Embryonic facial prominence (tissue), 1 donor: Measurements from ENCODE around the gene NFATC1.

Source experiments
- DNase-seq: peaks from one replicate; pipeline ENCODE4 v3.0.0-alpha.2; 2016; ENCODE audit errors: extremely low spot score

NFATC1 gene

DNA sequence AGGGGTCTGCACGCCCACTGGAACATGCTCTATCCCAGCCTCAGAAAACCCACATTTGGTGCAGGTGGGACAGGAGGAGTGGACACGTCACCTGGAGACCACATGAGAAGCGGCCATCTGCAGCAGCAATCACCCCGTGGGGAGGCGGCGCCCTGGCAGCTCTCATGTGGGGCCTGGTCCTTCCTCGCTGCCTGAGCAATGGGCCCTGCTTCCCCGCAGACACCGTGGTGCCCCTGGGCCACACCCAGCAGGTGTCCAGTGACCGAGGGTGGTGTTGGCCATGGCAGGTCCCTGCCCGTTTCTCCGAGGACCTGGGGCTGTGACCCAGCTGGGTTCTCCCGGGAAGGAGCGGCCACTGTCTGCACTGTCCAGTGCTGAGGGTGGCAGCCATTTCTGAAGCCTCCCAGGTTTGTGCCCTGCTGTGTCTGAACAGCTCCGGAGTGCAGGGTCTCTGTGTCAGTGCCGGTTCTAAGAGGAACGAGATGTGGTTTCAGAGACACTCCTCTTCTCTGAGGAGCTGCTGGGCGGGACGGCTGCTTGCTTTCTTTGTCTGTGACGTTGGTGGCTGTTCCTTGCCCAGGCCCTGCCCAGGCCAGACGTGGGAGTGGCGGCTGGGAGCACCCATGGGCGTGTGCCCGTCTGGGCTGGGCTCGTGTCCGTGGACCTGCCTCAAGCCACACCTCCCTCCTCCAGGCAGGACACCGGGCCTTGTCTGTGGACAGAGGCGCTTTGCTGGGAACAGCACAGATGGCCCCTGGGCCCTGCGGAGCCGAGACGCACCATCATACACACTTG lies 44.8 kb downstream of the NFATC1 start:
- no peak for DNase-seq

DNA sequence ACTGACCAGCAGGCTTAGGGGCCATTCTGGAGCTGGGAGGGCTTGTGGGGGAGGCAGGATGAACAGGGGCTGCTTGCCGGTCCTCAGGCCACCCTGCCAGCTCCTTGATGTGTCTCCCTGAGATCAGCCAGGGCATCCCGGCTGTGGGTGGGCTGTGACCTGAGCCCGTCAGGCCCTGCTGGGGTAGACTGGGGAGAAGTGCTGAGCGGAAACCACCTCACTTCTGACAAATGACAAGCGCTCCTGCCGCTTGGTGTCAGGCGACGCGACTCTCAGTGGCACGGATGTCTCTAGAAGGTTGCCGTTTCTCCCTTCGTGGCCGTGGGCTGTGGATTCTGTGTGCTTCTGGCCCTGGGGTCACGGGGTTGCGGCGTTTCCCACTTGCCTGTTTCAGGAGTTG lies 45.7 kb downstream of the NFATC1 start:
- no peak for DNase-seq

DNA sequence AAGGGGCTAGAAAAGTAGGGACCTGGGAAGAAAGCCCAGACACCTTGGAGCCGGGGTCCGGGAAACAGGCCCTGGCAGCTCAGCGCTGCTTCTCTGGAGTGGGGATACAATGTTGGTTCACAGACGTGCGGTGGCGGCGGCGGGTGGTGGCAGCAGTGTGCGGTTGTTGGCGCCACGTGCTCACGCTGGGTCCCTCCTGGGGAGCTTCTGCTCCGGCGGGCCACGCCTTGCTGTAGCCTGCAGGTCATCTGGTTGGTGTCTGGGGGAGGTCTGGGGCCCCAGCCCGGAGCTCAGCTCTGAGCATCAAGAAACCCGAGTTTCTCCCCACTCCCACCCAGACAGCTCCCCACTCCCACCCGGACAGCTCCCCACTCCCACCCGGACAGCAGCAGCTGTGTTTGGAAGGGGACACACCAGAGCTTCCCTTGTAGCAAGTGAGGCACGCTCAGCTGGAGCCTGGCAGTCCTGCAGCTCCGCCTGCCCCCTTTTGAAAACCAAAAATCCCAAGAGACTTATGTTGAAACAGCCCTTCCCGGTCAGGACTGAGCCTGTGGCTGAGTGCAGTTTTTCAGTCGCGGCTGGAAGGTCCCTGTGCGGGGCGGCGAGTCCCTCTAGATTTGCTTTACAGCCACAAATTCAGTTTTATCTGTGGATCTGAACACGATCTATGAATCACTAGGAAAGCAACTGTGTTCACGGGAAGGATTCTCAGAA lies 46.9 kb downstream of the NFATC1 start:
- no peak for DNase-seq

DNA sequence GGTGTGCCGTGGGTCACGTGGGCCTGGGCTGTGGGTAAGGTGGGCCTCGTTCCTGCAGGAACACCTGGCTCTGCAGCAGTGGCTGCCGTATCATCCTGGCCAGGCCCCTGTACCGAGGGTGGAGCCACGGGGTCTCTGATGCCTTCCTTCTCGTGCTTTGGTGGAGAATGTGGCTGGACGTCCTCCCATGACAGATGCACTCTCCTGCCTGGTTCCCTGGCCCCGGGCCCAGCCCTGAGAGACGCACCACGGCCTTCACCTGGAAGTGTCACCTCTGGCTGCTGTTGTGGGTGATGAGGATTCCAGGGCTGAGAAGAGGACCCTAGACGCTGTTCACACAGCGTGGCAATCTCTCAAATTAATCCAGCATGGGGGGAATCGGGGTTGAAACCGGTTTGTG lies 49.5 kb downstream of the NFATC1 start:
- no peak for DNase-seq

DNA sequence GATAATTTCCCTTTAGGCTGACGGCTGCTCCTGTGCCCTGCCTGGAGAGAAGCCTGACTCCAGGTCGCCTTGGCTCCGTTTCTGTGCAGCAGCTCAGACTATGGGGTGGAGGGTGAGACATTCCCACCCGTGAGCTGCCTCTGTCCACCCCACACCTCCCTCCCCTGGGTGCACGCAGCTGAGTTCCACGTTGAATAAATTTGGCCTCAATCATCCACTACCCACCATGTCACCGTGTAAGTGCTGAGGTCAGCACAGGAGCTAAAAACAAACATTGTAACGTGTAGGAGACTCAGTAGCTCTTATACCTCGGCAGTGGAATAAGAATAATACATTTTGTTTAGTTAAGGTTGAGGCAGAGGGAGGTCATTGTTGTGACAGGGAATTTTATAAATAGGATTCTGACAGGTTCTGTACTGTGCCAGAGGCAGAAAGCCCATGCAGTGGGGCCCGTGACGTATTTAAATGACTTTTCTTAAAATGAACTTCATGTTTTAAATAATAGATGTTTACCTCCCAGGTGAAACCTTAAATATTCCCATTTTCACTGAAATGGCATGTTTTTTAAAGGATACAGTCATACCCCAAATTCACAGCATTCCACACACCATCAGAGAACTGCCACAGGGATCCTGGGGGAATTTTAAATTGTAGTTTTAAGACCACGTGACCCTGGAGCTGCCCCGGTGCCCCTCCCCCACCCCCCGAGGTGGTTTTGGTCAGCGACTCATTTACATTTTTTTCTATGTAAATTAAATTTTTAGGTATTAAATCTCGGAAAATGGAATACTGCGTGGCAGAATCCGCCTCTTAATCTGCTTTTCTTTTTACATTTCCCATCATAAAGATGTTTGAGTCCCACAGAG lies 50.2 kb downstream of the NFATC1 start:
- no peak for DNase-seq

DNA sequence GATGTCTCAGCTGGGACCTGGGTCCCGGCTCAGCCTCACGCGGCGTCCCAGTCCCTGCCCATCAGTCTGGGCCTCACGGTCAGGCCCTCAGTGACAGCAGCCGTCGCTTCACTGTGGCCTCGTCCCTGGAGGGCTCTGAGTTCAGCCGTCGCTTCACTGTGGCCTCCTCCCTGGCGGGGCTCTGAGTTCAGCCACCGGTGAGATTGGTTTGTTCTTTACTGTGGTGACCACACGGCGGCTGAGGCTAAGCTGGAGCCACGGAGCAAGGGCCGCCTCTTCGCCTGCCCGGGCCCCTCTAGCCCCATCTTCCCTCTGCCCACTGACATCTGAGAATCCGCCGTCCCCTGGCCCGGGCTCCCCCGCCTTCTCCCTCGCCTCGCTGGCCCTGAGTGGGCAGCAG lies 51.2 kb downstream of the NFATC1 start:
- DNase-seq, result no peak

DNA sequence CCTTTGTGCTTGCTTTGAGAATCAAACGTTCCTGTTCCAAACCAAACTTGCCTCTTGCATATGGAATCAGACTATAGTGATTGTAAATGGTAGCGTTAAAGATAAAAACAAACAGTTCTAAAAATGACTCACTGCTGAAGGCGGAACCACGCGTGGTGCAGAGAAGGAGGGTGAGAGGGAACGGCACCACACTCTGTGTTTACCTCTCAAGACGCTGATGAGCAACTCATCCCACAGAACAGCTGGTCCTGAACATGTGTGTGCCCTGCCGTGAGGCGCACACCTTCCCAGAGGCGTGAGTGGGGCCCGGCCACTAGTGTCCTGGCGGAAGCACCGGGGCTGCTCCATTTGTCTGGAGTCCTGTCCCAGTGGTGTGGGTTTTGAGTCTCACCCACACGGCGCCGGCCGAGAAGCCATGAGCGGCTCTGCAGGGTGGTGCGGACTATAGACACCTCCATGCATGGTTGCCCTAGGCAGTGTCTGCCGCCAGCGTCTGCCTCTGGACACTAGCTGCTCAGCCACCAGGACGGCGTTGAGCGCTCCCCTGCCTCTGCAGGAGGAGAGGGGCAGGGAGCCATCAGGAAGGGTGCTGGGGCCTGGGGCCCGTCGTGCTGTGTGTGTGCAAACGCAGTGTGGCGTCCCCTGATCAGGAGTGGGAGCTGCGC lies 52.1 kb downstream of the NFATC1 start:
- no peak for DNase-seq

DNA sequence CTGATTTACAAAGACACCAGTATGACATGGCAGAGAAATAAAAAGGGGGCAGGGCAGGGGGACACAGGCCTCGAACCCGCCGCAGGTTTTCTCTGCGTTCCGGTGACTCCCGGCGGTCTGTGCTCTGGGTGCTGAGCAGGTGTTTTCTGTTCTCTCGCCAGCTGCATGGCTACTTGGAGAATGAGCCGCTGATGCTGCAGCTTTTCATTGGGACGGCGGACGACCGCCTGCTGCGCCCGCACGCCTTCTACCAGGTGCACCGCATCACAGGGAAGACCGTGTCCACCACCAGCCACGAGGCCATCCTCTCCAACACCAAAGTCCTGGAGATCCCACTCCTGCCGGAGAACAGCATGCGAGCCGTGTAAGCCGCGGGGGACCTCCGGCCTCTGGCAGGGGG lies 52.9 kb downstream of the NFATC1 start:
- no peak for DNase-seq

DNA sequence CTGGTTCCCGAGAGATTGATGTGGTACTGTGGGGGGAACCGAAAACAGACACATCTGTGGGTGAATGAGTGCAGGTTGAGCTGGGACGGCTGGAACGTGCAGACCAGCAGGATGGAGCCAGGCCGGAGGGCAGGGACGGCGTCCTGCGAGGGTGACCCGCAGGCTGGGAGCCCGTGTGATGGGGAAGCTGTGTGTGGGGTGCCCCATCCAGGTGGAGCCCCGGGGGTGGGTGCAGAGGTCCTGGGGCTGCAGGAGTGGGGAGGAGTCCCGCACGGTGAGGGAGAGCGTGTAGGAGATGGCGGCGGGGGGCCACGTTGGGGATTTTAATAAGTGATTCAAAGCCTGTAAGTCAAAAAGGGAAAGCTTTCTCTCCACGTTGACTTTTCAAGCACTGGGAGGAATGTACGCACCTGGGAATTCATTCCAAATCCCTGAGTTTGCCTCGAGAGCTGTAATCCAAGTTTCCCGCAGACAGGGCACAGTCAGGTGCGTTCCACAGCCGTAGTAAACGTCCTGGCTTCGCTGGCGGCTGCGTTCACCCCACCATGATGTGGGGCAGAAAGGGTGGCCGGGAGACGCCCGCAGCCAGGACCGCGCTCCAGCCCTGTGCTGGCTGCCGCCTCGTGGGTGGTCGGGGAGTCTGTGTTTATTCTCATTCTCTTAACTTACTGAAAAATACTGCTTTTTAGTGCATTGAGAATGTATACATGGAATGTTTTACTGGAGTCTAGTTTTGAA lies 54.0 kb downstream of the NFATC1 start:
- DNase-seq, result no peak

DNA sequence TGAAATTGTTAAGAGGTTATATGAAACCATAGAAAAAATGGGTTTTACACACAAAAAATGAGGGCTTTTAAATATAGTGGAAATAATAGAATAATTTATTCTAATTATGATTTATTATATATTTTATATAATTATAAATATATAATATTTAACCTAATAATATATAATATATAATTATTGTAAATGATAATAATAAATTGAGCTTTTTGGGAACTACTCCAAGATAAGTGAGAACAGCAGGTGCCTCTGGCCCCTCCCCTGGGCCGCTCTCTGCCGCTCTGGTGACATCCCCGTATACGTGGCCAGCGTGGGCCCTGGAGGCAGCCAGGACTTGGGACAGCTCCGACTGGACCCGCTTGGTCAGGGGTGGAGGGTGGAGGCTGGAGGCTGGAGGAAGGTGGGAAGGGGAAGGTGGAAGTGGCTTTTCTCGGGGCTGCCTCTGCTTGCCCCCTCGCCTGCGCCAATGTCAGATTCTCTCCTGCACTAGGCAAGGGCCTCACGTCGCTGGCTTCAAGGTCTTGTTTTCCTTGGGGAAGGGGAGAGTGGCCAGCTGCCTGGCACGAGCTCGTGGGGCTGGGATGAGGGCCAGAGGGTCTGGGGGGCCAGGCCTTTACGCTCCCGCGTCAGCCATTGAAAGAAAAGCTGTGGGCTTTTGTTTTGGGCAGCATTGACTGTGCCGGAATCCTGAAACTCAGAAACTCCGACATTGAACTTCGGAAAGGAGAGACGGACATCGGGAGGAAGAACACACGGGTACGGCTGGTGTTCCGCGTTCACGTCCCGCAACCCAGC lies 54.8 kb downstream of the NFATC1 start:
- no peak for DNase-seq

DNA sequence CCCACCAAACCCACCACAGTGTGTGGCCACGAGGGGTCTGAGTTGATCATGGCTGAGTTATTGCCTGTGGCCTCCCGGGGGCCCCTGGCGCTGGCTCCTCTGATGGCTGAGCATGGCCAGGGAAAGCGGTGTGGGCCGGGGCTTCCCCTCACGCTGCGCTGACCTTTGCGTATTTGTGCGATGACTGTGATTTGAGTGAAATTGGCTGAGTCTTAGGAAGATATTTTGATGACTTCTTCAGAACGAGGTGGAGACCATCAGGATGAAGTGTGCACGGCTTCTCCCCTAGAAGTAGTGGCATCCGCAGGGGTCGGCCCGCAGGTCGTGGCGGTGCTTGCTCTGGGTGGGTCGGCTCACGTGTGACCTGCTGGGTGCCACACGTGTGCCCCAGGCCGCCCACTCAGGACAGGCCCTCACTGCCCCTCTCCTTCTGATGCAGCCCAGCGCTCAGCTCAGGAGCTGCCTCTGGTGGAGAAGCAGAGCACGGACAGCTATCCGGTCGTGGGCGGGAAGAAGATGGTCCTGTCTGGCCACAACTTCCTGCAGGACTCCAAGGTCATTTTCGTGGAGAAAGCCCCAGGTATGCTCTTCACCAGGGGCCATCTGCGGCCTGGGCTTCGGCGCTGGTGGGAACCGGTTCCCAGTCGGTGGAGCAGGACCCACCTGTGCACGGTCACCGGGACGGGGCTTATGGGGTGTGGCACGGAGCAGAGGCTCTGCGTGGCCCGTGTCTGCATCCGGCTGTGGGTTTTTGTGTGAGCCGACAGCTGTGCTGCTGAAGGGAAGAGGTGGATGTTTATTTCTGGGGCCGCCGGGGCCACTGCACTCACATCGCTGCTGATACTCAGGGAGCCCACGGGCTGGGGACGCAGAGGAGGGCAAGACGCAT lies 55.8 kb downstream of the NFATC1 start:
- no peak for DNase-seq

DNA sequence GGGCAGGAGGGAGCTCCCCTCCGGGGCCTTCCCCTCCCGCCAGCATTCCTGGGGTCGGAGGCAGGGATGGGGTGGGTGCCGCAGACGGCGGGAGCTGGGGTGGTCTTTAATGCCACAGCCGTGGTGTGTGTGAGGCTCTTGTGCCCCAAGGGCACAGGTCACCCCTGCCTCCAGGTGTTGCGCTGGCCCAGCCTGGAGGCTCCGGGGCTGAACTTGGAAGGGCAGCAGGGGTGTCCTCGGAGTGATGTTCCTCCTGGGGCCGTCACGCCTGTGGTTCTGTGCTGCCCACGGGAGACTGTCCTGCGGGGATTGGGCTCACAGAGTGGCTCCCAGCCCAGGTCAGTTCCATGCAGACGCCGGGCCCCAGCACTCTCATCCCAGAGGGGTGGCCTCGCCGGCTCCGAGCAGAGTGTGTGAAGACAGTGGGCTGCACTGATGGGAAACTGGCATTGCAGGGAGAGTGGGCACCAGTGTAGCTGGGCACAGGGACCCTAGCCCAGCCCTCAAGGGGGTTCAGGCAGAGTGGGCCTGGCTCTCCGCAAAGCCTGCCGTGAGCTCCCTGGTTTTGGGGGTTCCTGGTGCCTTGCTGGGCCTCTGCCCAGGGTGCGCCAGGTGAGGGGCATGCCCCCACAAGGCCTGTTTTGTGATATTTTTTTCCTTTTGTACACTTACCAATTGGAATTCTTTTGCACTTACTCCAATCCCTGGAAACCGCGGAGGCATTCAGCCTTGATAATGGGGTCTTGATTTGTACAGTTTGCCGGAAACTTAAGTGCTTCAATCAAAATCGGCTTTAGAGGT lies 56.7 kb downstream of the NFATC1 start:
- no peak for DNase-seq

DNA sequence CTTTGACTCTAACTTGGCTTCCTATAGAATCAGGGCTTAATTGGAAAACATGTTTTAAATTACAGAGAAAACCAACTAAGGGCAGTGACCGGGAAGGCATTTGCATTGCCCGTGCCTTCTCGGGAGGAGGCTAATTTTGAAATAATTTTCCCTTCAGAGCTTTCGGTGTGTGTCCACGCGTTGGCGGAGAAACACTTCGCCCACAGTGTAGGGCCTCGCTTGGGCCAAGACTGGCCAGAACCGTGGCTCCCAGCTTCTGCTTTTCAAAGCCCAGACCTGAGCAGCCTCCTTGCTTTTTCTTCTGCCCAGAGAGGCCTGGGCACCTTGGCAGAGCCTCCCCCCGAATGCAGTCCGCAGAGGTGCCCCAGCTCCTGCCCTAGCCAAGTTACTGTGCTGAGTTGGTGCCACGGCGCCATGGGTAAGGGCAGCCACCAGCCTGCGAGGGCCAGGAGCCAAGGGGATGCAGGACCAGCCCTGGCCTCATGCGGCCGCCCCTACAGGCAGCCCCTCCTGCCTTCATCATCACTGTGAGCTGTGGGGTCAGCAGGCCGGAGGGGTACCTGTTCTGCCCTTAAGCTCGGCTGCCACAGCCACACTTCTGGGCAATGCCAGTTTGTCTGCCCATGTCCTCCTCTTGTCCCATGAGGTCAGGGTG lies 57.4 kb downstream of the NFATC1 start:
- no peak for DNase-seq

DNA sequence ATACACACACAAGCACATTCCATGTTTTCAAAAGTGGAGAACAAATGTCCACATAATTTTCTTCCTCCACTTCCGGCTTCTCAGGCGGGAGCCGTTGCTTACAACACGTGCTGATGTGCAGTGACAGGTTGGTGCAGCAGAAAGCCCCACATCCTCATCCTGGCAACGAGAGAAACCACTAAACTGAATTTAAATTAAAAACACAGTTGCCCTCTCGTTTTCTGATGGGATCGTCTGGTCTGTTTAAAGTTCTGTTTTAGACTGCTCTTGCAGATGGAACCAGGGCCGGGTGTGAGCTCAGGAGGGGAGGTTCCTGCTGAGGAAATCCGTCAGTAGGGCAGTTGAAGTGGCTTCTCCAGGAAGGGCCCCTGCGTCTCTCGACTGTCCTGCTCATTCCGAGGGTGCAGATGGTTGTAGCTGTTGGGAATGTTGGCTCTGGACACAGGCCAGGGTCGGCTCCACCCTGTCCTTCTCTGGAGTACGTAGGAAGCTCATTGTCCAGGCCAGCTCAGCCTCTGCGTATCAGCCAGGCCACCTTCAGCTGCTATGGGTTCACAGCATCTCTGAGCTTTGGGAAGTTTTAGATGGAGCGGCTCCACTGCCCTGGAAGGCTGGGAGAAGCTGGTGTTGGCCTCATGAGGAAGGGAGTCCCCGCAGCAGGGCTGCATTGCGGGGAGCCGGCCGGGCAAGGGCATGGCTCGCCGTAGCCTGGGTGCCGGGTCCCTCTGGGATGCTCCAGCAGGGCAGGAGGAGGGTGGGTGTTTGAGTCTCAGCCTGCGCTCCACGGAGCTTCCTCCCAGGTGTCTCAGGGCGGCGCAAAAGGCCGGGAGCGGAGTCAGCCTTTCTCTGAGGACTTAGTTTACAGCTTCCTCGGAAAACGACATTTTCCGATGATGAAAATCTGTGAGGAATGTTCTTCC lies 58.3 kb downstream of the NFATC1 start:
- DNase-seq, result no peak

DNA sequence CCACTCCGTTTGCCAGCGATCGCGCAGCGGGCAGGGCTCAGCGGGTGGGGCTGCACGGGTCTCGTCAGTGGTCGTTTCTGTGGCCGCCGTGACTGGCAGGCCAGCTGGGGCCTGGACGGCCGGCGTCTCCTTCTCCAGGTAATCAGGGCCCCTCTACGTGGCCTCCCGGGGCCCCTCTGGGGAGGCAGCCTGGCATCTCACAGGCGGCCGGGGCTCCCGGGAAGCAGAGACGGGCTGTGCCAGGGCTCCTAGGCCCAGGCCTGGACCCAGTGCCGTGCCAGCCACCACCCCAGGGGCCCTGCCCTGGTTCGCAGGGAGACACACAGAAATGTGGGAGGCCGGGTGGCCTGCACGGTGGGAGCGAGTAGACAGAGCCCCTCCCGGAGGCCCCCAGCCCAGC lies 59.5 kb downstream of the NFATC1 start:
- no peak for DNase-seq

DNA sequence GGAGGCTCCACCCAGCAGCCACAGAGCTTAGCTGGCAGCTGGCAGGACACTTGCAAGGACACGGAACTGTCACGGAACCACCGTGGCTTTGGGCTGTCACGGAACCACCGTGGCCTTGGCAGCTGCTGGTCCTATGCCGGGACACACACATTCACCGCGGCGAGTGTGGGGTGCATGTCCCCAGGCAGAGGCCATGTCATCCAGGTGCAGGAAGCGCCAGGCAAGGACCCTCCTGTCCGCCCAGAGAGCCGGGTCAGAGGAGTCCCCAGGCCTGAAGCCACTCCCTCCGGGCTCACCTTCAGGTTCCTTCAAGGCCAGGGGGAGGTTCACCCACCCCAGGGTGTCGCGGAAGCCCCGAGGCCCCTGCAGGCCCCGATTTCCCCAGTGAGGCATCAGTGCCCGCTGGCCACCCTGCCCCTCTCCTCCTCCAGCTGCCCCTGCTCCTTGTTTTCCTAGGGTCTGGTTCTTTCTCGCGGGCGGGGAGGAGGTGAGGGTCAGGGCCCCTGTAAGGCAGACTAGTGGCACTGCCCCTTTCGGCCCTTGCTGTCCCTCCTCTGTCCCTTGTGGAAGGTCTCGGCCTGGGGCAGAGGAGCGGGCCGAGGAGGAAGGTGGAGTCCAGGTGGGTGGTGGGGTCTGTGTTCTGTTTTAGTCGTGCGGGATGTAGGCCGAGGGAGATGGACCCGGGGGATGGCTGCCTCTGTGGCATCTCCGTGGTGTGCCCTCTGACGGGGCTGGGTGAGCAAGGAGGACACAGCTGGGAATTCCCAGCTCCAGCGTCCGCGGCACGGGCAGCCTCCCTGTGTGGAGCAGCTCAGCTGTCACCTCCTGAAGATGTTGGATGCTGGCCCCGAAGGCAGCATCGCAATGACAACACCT lies 60.6 kb downstream of the NFATC1 start:
- DNase-seq, result no peak
